Liver (tissue), 9 donors: ENCODE measurements around the gene CACNA1C. TPM values are rescaled to one million over a fixed set of nuclear protein-coding genes. Genes with fewer than 3 reads are reported as not detected.

Source experiments
- DNase-seq: peaks from one replicate; pipeline ENCODE4 v3.0.0-alpha.2; 2017; ENCODE audit warnings: low spot score
- H3K27ac ChIP-seq, 2 donors: one replicate each; pipeline ENCODE4 v1.7.0; 2013; ENCODE audit warnings: inconsistent platforms in 2 of 2, low read length in 2 of 2, control low read depth in 1 of 2, low read depth in 1 of 2, mild to moderate bottlenecking in 1 of 2
- H3K27me3 ChIP-seq, 4 donors: one replicate each; pipeline versions ENCODE4 v1.6.1 to v1.7.0; 2013; ENCODE audit warnings: low read length in 3 of 4, inconsistent platforms in 1 of 4, mild to moderate bottlenecking in 1 of 4, moderate library complexity in 1 of 4; ENCODE audit not compliant: control insufficient read depth in 4 of 4, insufficient read depth in 4 of 4
- H3K36me3 ChIP-seq, 4 donors: one replicate each; pipeline versions ENCODE4 v1.6.1 to v1.7.0; 2013; ENCODE audit warnings: low read length in 3 of 4, mild to moderate bottlenecking in 3 of 4, low read depth in 1 of 4, moderate library complexity in 1 of 4; ENCODE audit not compliant: control insufficient read depth in 4 of 4, insufficient read depth in 3 of 4
- H3K4me1 ChIP-seq, 4 donors: one replicate each; pipeline versions ENCODE4 v1.6.1 to v1.7.0; 2013; ENCODE audit warnings: low read length in 3 of 4, mild to moderate bottlenecking in 3 of 4, moderate library complexity in 1 of 4; ENCODE audit not compliant: control insufficient read depth in 4 of 4, insufficient read depth in 4 of 4
- H3K4me3 ChIP-seq, 3 donors: one replicate each; pipeline versions ENCODE4 v1.6.1 to v1.7.0; 2013; ENCODE audit warnings: low read length in 3 of 3, control low read depth in 1 of 3, low read depth in 1 of 3, mild to moderate bottlenecking in 1 of 3
- H3K9ac ChIP-seq, 2 donors: one replicate each; pipeline ENCODE4 v1.7.0; 2013; ENCODE audit warnings: low read length in 2 of 2, mild to moderate bottlenecking in 2 of 2, moderate library complexity in 2 of 2, control low read depth in 1 of 2, low read depth in 1 of 2
- H3K9me3 ChIP-seq, 4 donors: one replicate each; pipeline versions ENCODE4 v1.6.1 to v1.7.0; 2013; ENCODE audit warnings: low read length in 3 of 4; ENCODE audit not compliant: control insufficient read depth in 4 of 4
- ATF3 ChIP-seq: IDR thresholded peaks from 2 replicates; pipeline ENCODE4 v1.6.1; 2016; ENCODE audit warnings: antibody characterized with exemption
- CTCF ChIP-seq: fragments of 150-350 bp; IDR thresholded peaks from 2 replicates; pipeline ENCODE4 v1.5.1; 2017; ENCODE audit warnings: improper control_type of control experiment, low read depth, low read length; ENCODE audit not compliant: missing input control
- EGR1 ChIP-seq, 2 donors: IDR thresholded peaks; 2 replicates each; pipeline ENCODE4 v1.6.1; 2016 to 2018; ENCODE audit warnings: antibody characterized with exemption in 2 of 2, low read depth in 2 of 2
- FOXA1 ChIP-seq: IDR thresholded peaks from 2 replicates; pipeline ENCODE4 v1.6.1; 2016; ENCODE audit warnings: antibody characterized with exemption
- FOXA2 ChIP-seq: IDR thresholded peaks from 2 replicates; pipeline ENCODE4 v1.6.1; 2016; ENCODE audit warnings: antibody characterized with exemption
- GABPA ChIP-seq, 2 donors: IDR thresholded peaks in 1 of 2; conservative IDR thresholded peaks in 1 of 2; 2 replicates each; pipeline ENCODE4 v1.6.1; 2016; ENCODE audit warnings: antibody characterized with exemption in 2 of 2, mild to moderate bottlenecking in 1 of 2, moderate library complexity in 1 of 2
- MAX ChIP-seq: IDR thresholded peaks from 2 replicates; pipeline ENCODE4 v1.6.1; 2016; ENCODE audit warnings: antibody characterized with exemption
- NR2F2 ChIP-seq: IDR thresholded peaks from 2 replicates; pipeline ENCODE4 v1.6.1; 2016; ENCODE audit warnings: antibody characterized with exemption
- RAD21 ChIP-seq, 2 donors: IDR thresholded peaks; 2 replicates each; pipeline ENCODE4 v1.6.1; 2016; ENCODE audit warnings: antibody characterized with exemption in 2 of 2, mild to moderate bottlenecking in 2 of 2
- REST ChIP-seq: IDR thresholded peaks from 2 replicates; pipeline ENCODE4 v1.6.1; 2016; ENCODE audit warnings: antibody characterized with exemption, mild to moderate bottlenecking
- RXRA ChIP-seq, 2 donors: IDR thresholded peaks; 2 replicates each; pipeline ENCODE4 v1.6.1; 2017 to 2018; ENCODE audit warnings: antibody characterized with exemption in 2 of 2, mild to moderate bottlenecking in 1 of 2
- SP1 ChIP-seq: IDR thresholded peaks from 2 replicates; pipeline ENCODE4 v1.6.1; 2018; ENCODE audit warnings: antibody characterized with exemption, mild to moderate bottlenecking
- YY1 ChIP-seq: IDR thresholded peaks from 2 replicates; pipeline ENCODE4 v1.6.1; 2016; ENCODE audit warnings: antibody characterized with exemption, mild to moderate bottlenecking
- WGBS: extraction: QIAGEN DNeasy Blood & Tissue Kit; methylation state at CpG from one replicate; pipeline ENCODE4 v1.1.7; 2013; 5-methylcytosine and 5-hydroxymethylcytosine counted together
- polyA plus RNA-seq, 2 donors: library from polyadenylated mRNA; stranded (reverse) in 1 of 2; unstranded in 1 of 2; fragments of 200-250 nt in 1 of 2; fragments of >200 nt in 1 of 2; fragmentation: Nextera tagmentation in 1 of 2; extraction: Ambion mirVana in 1 of 2; gene quantifications; one replicate each; pipeline versions ENCODE4 v1.2.1 to v1.2.3, GENCODE V29; 2013 to 2015
- total RNA-seq, 2 donors: library from RNA; depleted of rRNA; stranded (reverse); fragments of >200 nt; gene quantifications; one replicate each; pipeline ENCODE4 v1.2.3, GENCODE V29; 2014
- donor health status: healthy.
- donor health status: healthy.
- donor health status: healthy.
- donor health status: healthy.
- donor health status: healthy.

Gene CACNA1C
- total and polyA plus RNA-seq, 4 donors = 0.23 to 1.9 (median 0.41) TPM

- TF ChIP-seq REST = no peak
- no peak for TF ChIP-seq MAX
- TF ChIP-seq SP1 = no peak
These were observed 13.8 kb upstream of the CACNA1C start (continued) for GRCh38 chr12:2039034-2039433.

- Histone ChIP-seq H3K27ac (no peak overlapping the region), H3K4me3 (no peak overlapping the region), H3K4me1 (no peaks in the 10 kb centered on the region), H3K9me3 (no peaks in the 10 kb centered on the region), H3K9ac (no peak overlapping the region), H3K36me3 (no peaks in the 10 kb centered on the region), H3K27me3 (no peaks in the 10 kb centered on the region)
- no peak for DNase-seq
- no peak for TF ChIP-seq EGR1 (IDR thresholded peaks at IDR 0.05; ENCODE audit: low read depth in 2 of 2)
- no peak for TF ChIP-seq ATF3
- no peak for TF ChIP-seq GABPA (IDR thresholded peaks at IDR 0.05 in 1 of 2, conservative IDR thresholded peaks at IDR 0.05 in 1 of 2)
- TF ChIP-seq RAD21 (IDR thresholded peaks at IDR 0.05) = no peak
- no peak for TF ChIP-seq RXRA (IDR thresholded peaks at IDR 0.05)
- no peak for TF ChIP-seq YY1
- no peak for TF ChIP-seq FOXA2
- no peak for TF ChIP-seq SP1
- no peak for TF ChIP-seq FOXA1
- no peak for TF ChIP-seq NR2F2
- TF ChIP-seq MAX = no peak
- TF ChIP-seq REST = no peak
- no peak for TF ChIP-seq CTCF
- 93% methylated on average over 2 of the region's 2 CpGs for WGBS
These were observed 9.7 kb upstream of the CACNA1C start for GRCh38 chr12:2043054-2043453.
